ENCODE results near the gene IL1RAPL1.

GRCh38 chrX:29470030-29470429 is 882.8 kb downstream of the IL1RAPL1 start:
- TF ChIP-seq POLR2A (IDR thresholded peaks at IDR 0.05) (no peak), CTCF (IDR thresholded peaks at IDR 0.05) (no peak)

Data from thyroid gland (tissue), 4 donors.